HepG2 (cell line): ENCODE results near the gene HRH3. TPM values are rescaled to one million over a fixed set of nuclear protein-coding genes. Genes with fewer than 3 reads are reported as not detected.

Experiments
- FIP1L1 ChIP-seq: fragments of 200-400 bp; formaldehyde crosslinking; IDR thresholded peaks from 2 replicates; pipeline ENCODE4 v1.6.1; 2018; ENCODE audit warnings: low read depth, mild to moderate bottlenecking, low read length, moderate library complexity, borderline replicate concordance; ENCODE audit not compliant: insufficient read depth
- HNF4G ChIP-seq, 2 experiments: sonication (generic) in 1 of 2; formaldehyde crosslinking in 1 of 2; IDR thresholded peaks; 2 replicates each; pipeline versions ENCODE4 v1.4.0 to v1.6.1; 2011 to 2020; ENCODE audit warnings: borderline replicate concordance in 2 of 2, low read depth in 2 of 2, mild to moderate bottlenecking in 2 of 2, low read length in 1 of 2, missing genetic modification reagents in 1 of 2, moderate library complexity in 1 of 2
- IRX3 ChIP-seq: sonication (generic); formaldehyde crosslinking; IDR thresholded peaks from 2 replicates; pipeline ENCODE4 v1.8.1; 2023; ENCODE audit warnings: mild to moderate bottlenecking, low read depth, missing genetic modification reagents, borderline replicate concordance
- MYC ChIP-seq: sonication (generic); formaldehyde crosslinking; IDR thresholded peaks from 2 replicates; pipeline ENCODE4 v1.9.0; 2021; ENCODE audit warnings: missing genetic modification reagents, borderline replicate concordance
- NR2F6 ChIP-seq, 2 experiments: IDR thresholded peaks; 2 replicates each; pipeline ENCODE4 v1.6.1; 2016; ENCODE audit warnings: antibody characterized with exemption in 1 of 2, mild to moderate bottlenecking in 1 of 2
- REXO4 ChIP-seq: sonication (generic); formaldehyde crosslinking; IDR thresholded peaks from 2 replicates; pipeline ENCODE4 v1.8.0; 2022; ENCODE audit warnings: missing genetic modification reagents, mild to moderate bottlenecking, borderline replicate concordance
- XRCC5 ChIP-seq: fragments of 200-400 bp; formaldehyde crosslinking; optimal IDR thresholded peaks from 2 replicates; pipeline ENCODE3; 2017; ENCODE audit warnings: mild to moderate bottlenecking, low read length
- ZNF235 ChIP-seq: sonication (generic); formaldehyde crosslinking; IDR thresholded peaks from 2 replicates; pipeline ENCODE4 v1.8.1; 2023; ENCODE audit warnings: mild to moderate bottlenecking, missing genetic modification reagents, borderline replicate concordance
- ZNF329 ChIP-seq: sonication (generic); formaldehyde crosslinking; IDR thresholded peaks from 2 replicates; pipeline ENCODE4 v1.9.0; 2021; ENCODE audit warnings: low read depth, mild to moderate bottlenecking, missing genetic modification reagents
- polyA plus RNA-seq, 8 experiments: library from polyadenylated mRNA; depleted of rRNA in 3 of 8; stranded (reverse) in 7 of 8; unstranded in 1 of 8; fragments of >200 nt; fragmentation: Illumina TruSeq in 4 of 8; extraction: Trizol in 4 of 8; gene quantifications; 2 replicates each; pipeline versions ENCODE4 v1.2.1 to v1.2.3, GENCODE V29; 2011 to 2016; ENCODE audit warnings: low read depth in 4 of 8, missing spikeins in 1 of 8, mixed read lengths in 1 of 8; ENCODE audit not compliant: insufficient read depth in 1 of 8
- total RNA-seq, 5 experiments: library from RNA; depleted of rRNA; stranded (reverse); fragments of >200 nt; fragmentation: Illumina TruSeq; extraction: Trizol; gene quantifications; 2 replicates each; pipeline ENCODE4 v1.2.3, GENCODE V29; 2016; ENCODE audit warnings: low read depth in 1 of 5
- TF ChIP-seq, protein P1 (sequence below): sonication (generic); formaldehyde crosslinking; IDR thresholded peaks from 2 replicates; pipeline ENCODE4 v1.4.0; 2020; ENCODE audit warnings: missing genetic modification reagents
- TF ChIP-seq, protein P2 (sequence below): sonication (generic); formaldehyde crosslinking; IDR thresholded peaks from 2 replicates; pipeline ENCODE4 v1.4.0; 2020; ENCODE audit warnings: missing genetic modification reagents
- TF ChIP-seq, protein P3 (sequence below): IDR thresholded peaks from 2 replicates; pipeline ENCODE4 v1.4.0; 2020; ENCODE audit warnings: mild to moderate bottlenecking, missing genetic modification reagents
- TF ChIP-seq, protein P4 (sequence below): sonication (generic); IDR thresholded peaks from 2 replicates; pipeline ENCODE4 v1.6.1; 2016; ENCODE audit warnings: low read depth, borderline replicate concordance

The HRH3 gene
- total and polyA plus RNA-seq, 2 of the 13 experiments (the other 11 are each of a cell fraction or from before 2014, with no cell fraction given), result 0.18 TPM; not detected in 1

DNA sequence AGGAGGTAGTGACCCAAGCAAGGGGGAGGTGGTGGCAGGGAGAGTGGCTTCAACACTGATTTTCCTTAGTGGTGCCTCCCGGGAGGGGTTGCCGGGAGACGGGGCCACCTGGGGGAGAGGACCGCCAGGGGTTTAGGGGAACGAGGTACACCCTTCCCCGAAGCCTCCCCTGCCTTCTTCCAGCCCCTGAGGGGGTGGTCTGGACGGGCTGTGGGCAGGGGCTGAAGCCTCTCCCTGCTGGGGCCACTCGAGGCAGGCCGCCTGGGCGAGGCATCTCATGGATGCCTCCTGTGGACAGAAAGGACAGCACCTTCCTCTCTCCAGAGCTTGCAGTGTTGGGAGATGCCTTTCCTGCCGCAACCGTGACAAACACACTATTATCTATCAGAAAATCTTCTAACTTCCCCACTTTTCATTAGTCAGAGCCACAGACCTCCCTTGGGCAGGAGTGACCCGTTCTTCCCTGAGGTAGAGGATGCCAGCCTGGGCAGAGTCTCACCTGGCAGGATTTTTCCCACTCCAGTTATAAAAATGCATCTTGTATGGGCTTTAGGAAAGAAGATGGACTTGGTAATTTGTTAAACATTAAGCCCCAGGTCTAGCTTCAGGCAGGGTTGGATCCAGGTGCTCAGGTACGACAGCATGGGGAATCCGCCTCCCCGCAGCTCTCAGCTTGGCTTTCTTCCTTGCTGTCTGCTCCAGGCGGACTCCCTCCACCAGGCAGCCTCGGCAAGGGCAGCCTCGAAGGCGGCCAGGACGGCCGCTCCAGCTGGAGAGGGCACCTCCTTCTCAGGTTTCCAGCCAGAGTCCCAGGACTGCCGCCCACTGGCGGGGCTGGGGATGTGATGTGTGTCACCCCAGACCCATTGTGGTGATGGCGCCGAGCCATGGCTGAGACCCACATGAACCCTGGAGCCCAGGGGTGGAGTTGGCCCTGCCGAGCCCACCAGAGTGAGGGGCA is 11.0 kb downstream of the HRH3 start (continued):
- TF ChIP-seq NR2F6 (IDR thresholded peaks at IDR 0.05) (no peak), NR2F6 (CRISPR knock-in tag; IDR thresholded peaks at IDR 0.05) (peak; percentile 32; the same call in 1 of the 2 replicates), XRCC5 (peak; percentile 88), HNF4G (IDR thresholded peaks at IDR 0.05; ENCODE audit: borderline replicate concordance, low read depth, low read length) (no peak), HNF4G (CRISPR knock-in tag; IDR thresholded peaks at IDR 0.05; ENCODE audit: borderline replicate concordance, low read depth) (0 out of 2 replicates have a peak, but pooled peaks have one; percentile 45), MYC (CRISPR knock-in tag) (peak; percentile 27; the same call in 1 of the 2 replicates), FIP1L1 (no peak), IRX3 (CRISPR knock-in tag) (no peak), REXO4 (peak; percentile 57; the same call in 1 of the 2 replicates), ZNF235 (CRISPR knock-in tag) (0 out of 2 replicates have a peak, but pooled peaks have one; percentile 45), ZNF329 (CRISPR knock-in tag) (peak; percentile 100)
- TF ChIP-seq, protein P1, sequence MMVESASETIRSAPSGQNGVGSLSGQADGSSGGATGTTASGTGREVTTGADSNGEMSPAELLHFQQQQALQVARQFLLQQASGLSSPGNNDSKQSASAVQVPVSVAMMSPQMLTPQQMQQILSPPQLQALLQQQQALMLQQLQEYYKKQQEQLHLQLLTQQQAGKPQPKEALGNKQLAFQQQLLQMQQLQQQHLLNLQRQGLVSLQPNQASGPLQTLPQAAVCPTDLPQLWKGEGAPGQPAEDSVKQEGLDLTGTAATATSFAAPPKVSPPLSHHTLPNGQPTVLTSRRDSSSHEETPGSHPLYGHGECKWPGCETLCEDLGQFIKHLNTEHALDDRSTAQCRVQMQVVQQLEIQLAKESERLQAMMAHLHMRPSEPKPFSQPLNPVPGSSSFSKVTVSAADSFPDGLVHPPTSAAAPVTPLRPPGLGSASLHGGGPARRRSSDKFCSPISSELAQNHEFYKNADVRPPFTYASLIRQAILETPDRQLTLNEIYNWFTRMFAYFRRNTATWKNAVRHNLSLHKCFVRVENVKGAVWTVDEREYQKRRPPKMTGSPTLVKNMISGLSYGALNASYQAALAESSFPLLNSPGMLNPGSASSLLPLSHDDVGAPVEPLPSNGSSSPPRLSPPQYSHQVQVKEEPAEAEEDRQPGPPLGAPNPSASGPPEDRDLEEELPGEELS, result 0 out of 2 replicates have a peak, but pooled peaks have one; percentile 24
- TF ChIP-seq, protein P2, sequence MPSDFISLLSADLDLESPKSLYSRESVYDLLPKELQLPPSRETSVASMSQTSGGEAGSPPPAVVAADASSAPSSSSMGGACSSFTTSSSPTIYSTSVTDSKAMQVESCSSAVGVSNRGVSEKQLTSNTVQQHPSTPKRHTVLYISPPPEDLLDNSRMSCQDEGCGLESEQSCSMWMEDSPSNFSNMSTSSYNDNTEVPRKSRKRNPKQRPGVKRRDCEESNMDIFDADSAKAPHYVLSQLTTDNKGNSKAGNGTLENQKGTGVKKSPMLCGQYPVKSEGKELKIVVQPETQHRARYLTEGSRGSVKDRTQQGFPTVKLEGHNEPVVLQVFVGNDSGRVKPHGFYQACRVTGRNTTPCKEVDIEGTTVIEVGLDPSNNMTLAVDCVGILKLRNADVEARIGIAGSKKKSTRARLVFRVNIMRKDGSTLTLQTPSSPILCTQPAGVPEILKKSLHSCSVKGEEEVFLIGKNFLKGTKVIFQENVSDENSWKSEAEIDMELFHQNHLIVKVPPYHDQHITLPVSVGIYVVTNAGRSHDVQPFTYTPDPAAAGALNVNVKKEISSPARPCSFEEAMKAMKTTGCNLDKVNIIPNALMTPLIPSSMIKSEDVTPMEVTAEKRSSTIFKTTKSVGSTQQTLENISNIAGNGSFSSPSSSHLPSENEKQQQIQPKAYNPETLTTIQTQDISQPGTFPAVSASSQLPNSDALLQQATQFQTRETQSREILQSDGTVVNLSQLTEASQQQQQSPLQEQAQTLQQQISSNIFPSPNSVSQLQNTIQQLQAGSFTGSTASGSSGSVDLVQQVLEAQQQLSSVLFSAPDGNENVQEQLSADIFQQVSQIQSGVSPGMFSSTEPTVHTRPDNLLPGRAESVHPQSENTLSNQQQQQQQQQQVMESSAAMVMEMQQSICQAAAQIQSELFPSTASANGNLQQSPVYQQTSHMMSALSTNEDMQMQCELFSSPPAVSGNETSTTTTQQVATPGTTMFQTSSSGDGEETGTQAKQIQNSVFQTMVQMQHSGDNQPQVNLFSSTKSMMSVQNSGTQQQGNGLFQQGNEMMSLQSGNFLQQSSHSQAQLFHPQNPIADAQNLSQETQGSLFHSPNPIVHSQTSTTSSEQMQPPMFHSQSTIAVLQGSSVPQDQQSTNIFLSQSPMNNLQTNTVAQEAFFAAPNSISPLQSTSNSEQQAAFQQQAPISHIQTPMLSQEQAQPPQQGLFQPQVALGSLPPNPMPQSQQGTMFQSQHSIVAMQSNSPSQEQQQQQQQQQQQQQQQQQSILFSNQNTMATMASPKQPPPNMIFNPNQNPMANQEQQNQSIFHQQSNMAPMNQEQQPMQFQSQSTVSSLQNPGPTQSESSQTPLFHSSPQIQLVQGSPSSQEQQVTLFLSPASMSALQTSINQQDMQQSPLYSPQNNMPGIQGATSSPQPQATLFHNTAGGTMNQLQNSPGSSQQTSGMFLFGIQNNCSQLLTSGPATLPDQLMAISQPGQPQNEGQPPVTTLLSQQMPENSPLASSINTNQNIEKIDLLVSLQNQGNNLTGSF (CRISPR knock-in tag), result 0 out of 2 replicates have a peak, but pooled peaks have one; percentile 43
- TF ChIP-seq, protein P3, sequence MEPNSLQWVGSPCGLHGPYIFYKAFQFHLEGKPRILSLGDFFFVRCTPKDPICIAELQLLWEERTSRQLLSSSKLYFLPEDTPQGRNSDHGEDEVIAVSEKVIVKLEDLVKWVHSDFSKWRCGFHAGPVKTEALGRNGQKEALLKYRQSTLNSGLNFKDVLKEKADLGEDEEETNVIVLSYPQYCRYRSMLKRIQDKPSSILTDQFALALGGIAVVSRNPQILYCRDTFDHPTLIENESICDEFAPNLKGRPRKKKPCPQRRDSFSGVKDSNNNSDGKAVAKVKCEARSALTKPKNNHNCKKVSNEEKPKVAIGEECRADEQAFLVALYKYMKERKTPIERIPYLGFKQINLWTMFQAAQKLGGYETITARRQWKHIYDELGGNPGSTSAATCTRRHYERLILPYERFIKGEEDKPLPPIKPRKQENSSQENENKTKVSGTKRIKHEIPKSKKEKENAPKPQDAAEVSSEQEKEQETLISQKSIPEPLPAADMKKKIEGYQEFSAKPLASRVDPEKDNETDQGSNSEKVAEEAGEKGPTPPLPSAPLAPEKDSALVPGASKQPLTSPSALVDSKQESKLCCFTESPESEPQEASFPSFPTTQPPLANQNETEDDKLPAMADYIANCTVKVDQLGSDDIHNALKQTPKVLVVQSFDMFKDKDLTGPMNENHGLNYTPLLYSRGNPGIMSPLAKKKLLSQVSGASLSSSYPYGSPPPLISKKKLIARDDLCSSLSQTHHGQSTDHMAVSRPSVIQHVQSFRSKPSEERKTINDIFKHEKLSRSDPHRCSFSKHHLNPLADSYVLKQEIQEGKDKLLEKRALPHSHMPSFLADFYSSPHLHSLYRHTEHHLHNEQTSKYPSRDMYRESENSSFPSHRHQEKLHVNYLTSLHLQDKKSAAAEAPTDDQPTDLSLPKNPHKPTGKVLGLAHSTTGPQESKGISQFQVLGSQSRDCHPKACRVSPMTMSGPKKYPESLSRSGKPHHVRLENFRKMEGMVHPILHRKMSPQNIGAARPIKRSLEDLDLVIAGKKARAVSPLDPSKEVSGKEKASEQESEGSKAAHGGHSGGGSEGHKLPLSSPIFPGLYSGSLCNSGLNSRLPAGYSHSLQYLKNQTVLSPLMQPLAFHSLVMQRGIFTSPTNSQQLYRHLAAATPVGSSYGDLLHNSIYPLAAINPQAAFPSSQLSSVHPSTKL (CRISPR knock-in tag), result 0 out of 2 replicates have a peak, but pooled peaks have one; percentile 15
- TF ChIP-seq, protein P4, sequence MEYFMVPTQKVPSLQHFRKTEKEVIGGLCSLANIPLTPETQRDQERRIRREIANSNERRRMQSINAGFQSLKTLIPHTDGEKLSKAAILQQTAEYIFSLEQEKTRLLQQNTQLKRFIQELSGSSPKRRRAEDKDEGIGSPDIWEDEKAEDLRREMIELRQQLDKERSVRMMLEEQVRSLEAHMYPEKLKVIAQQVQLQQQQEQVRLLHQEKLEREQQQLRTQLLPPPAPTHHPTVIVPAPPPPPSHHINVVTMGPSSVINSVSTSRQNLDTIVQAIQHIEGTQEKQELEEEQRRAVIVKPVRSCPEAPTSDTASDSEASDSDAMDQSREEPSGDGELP, result peak; percentile 80
